HuH-7.5 (cell line): Measurements from ENCODE around the gene AKAP6.

Source experiments
- DNase-seq: peaks from one replicate; pipeline ENCODE4 v3.0.0; 2011; ENCODE audit warnings: low spot score

AKAP6 gene

GRCh38 chr14:32534145-32534544 is 205.0 kb downstream of the AKAP6 start:
- DNase-seq, result no peak

GRCh38 chr14:32536175-32536574 is 207.1 kb downstream of the AKAP6 start:
- no peak for DNase-seq

GRCh38 chr14:32537166-32537565 is 208.1 kb downstream of the AKAP6 start:
- no peak for DNase-seq

GRCh38 chr14:32542507-32542906 is 213.4 kb downstream of the AKAP6 start:
- DNase-seq, result no peak

GRCh38 chr14:32545095-32545494 is 216.0 kb downstream of the AKAP6 start:
- no peak for DNase-seq

- DNase-seq, result no peak
These were observed 216.6 kb downstream of the AKAP6 start for GRCh38 chr14:32545506-32546210.

GRCh38 chr14:32546246-32546645 is 217.1 kb downstream of the AKAP6 start:
- DNase-seq, result no peak

- DNase-seq, result no peak
These were observed 223.7 kb downstream of the AKAP6 start for GRCh38 chr14:32552766-32553165.

- DNase-seq, result no peak
These were observed 229.9 kb downstream of the AKAP6 start for GRCh38 chr14:32559048-32559447.

GRCh38 chr14:32559590-32559989 is 230.5 kb downstream of the AKAP6 start:
- no peak for DNase-seq

GRCh38 chr14:32560209-32560857 is 231.2 kb downstream of the AKAP6 start:
- peak; percentile 9 for DNase-seq

GRCh38 chr14:32561520-32561919 is 232.4 kb downstream of the AKAP6 start:
- no peak for DNase-seq

- no peak for DNase-seq
These were observed 235.5 kb downstream of the AKAP6 start for GRCh38 chr14:32564596-32564995.

- DNase-seq, result no peak
These were observed 236.2 kb downstream of the AKAP6 start for GRCh38 chr14:32565256-32565655.

GRCh38 chr14:32567543-32568384 is 238.7 kb downstream of the AKAP6 start:
- no peak for DNase-seq

GRCh38 chr14:32571551-32571950 is 242.5 kb downstream of the AKAP6 start:
- DNase-seq, result no peak

- DNase-seq, result no peak
These were observed 243.1 kb downstream of the AKAP6 start for GRCh38 chr14:32571995-32572866.

- no peak for DNase-seq
These were observed 243.7 kb downstream of the AKAP6 start for GRCh38 chr14:32572867-32573150.

- DNase-seq, result no peak
These were observed 245.2 kb downstream of the AKAP6 start for GRCh38 chr14:32574269-32574668.

GRCh38 chr14:32576088-32576795 is 247.1 kb downstream of the AKAP6 start:
- peak; percentile 15 for DNase-seq

GRCh38 chr14:32576977-32577376 is 247.9 kb downstream of the AKAP6 start:
- no peak for DNase-seq

GRCh38 chr14:32578181-32578580 is 249.1 kb downstream of the AKAP6 start:
- no peak for DNase-seq
